HepG2 (cell line): ENCODE measurements around the gene PARP2. TPM values are rescaled to one million over a fixed set of nuclear protein-coding genes. Genes with fewer than 3 reads are reported as not detected.

Source experiments
- ATF1 ChIP-seq: IDR thresholded peaks from 2 replicates; pipeline ENCODE4 v1.6.1; 2016; ENCODE audit warnings: mild to moderate bottlenecking, control low read depth
- CCDC6 ChIP-seq: sonication (generic); formaldehyde crosslinking; IDR thresholded peaks from 2 replicates; pipeline ENCODE4 v1.8.1; 2022; ENCODE audit warnings: mild to moderate bottlenecking, missing genetic modification reagents, moderate library complexity
- DRAP1 ChIP-seq: IDR thresholded peaks from 2 replicates; pipeline ENCODE4 v1.6.1; 2016; ENCODE audit warnings: missing genetic modification reagents, missing compliant biosample characterization
- FIP1L1 ChIP-seq: fragments of 200-400 bp; formaldehyde crosslinking; IDR thresholded peaks from 2 replicates; pipeline ENCODE4 v1.6.1; 2018; ENCODE audit warnings: low read depth, mild to moderate bottlenecking, low read length, moderate library complexity, borderline replicate concordance; ENCODE audit not compliant: insufficient read depth
- FLYWCH1 ChIP-seq: sonication (generic); formaldehyde crosslinking; IDR thresholded peaks from 2 replicates; pipeline ENCODE4 v1.8.1; 2023; ENCODE audit warnings: mild to moderate bottlenecking, missing genetic modification reagents
- FOXP4 ChIP-seq: sonication (generic); formaldehyde crosslinking; IDR thresholded peaks from 2 replicates; pipeline ENCODE4 v1.4.0; 2020; ENCODE audit warnings: missing genetic modification reagents
- HCFC1 ChIP-seq: fragments of 150-350 bp; IDR thresholded peaks from 2 replicates; pipeline ENCODE4 v1.6.1; 2014; ENCODE audit warnings: low read depth, low read length
- HMG20A ChIP-seq: IDR thresholded peaks from 2 replicates; pipeline ENCODE4 v1.6.1; 2016; ENCODE audit warnings: borderline replicate concordance
- MTA1 ChIP-seq: sonication (generic); formaldehyde crosslinking; IDR thresholded peaks from 2 replicates; pipeline ENCODE4 v1.4.0; 2020; ENCODE audit warnings: missing genetic modification reagents, mild to moderate bottlenecking, borderline replicate concordance
- MXD3 ChIP-seq: IDR thresholded peaks from 2 replicates; pipeline ENCODE4 v1.6.1; 2016; ENCODE audit warnings: mild to moderate bottlenecking, missing biosample characterization, missing genetic modification reagents
- MXI1 ChIP-seq: IDR thresholded peaks from 3 replicates; pipeline ENCODE4 v1.6.1; 2012; ENCODE audit warnings: low read depth, low read length, inconsistent platforms, borderline replicate concordance
- NFATC3 ChIP-seq: sonication (generic); formaldehyde crosslinking; IDR thresholded peaks from 2 replicates; pipeline ENCODE4 v1.5.1; 2020; ENCODE audit warnings: mild to moderate bottlenecking, missing genetic modification reagents
- RFX3 ChIP-seq: IDR thresholded peaks from 2 replicates; pipeline ENCODE4 v1.6.1; 2016; ENCODE audit warnings: missing biosample characterization, missing genetic modification reagents
- SMAD1 ChIP-seq: sonication (generic); formaldehyde crosslinking; IDR thresholded peaks from 2 replicates; pipeline ENCODE4 v1.4.0; 2020; ENCODE audit warnings: missing genetic modification reagents, low read depth, mild to moderate bottlenecking, borderline replicate concordance
- TBL1XR1 ChIP-seq: fragments of 150-350 bp; IDR thresholded peaks from 2 replicates; pipeline ENCODE4 v1.6.1; 2014; ENCODE audit warnings: borderline replicate concordance, low read length; ENCODE audit not compliant: partially characterized antibody
- TEF ChIP-seq: sonication (generic); formaldehyde crosslinking; IDR thresholded peaks from 2 replicates; pipeline ENCODE4 v1.5.0; 2020; ENCODE audit warnings: missing genetic modification reagents
- TFE3 ChIP-seq: IDR thresholded peaks from 2 replicates; pipeline ENCODE4 v1.6.1; 2016
- ZBTB39 ChIP-seq: sonication (generic); formaldehyde crosslinking; IDR thresholded peaks from 2 replicates; pipeline ENCODE4 v1.5.0; 2020; ENCODE audit warnings: missing genetic modification reagents
- ZNF256 ChIP-seq: sonication (generic); formaldehyde crosslinking; conservative IDR thresholded peaks from 2 replicates; pipeline ENCODE4 v1.4.0; 2020; ENCODE audit warnings: missing genetic modification reagents
- ZNF512 ChIP-seq: sonication (generic); formaldehyde crosslinking; IDR thresholded peaks from 2 replicates; pipeline ENCODE4 v1.4.0; 2020; ENCODE audit warnings: mild to moderate bottlenecking, missing genetic modification reagents
- ZNF550 ChIP-seq: sonication (generic); formaldehyde crosslinking; IDR thresholded peaks from 2 replicates; pipeline ENCODE4 v1.4.0; 2020; ENCODE audit warnings: mild to moderate bottlenecking, missing genetic modification reagents, borderline replicate concordance
- ZNF570 ChIP-seq: sonication (generic); formaldehyde crosslinking; IDR thresholded peaks from 2 replicates; pipeline ENCODE4 v1.4.0; 2020; ENCODE audit warnings: mild to moderate bottlenecking, missing genetic modification reagents, borderline replicate concordance
- polyA plus RNA-seq, 8 experiments: library from polyadenylated mRNA; depleted of rRNA in 3 of 8; stranded (reverse) in 7 of 8; unstranded in 1 of 8; fragments of >200 nt; fragmentation: Illumina TruSeq in 4 of 8; extraction: Trizol in 4 of 8; gene quantifications; 2 replicates each; pipeline versions ENCODE4 v1.2.1 to v1.2.3, GENCODE V29; 2011 to 2016; ENCODE audit warnings: low read depth in 4 of 8, missing spikeins in 1 of 8, mixed read lengths in 1 of 8; ENCODE audit not compliant: insufficient read depth in 1 of 8
- total RNA-seq, 5 experiments: library from RNA; depleted of rRNA; stranded (reverse); fragments of >200 nt; fragmentation: Illumina TruSeq; extraction: Trizol; gene quantifications; 2 replicates each; pipeline ENCODE4 v1.2.3, GENCODE V29; 2016; ENCODE audit warnings: low read depth in 1 of 5

Gene PARP2
- total and polyA plus RNA-seq, 2 of the 13 experiments (the other 11 are each of a cell fraction or from before 2014, with no cell fraction given): 37.3 to 38.4 TPM

- TF ChIP-seq SMAD1 (CRISPR knock-in tag) (peak; percentile 80), ZNF256 (no peak), TBL1XR1 (no peak), DRAP1 (CRISPR knock-in tag) (0 out of 2 replicates have a peak, but pooled peaks have one; percentile 37), ZNF570 (no peak), ATF1 (CRISPR knock-in tag) (no peak), HCFC1 (no peak), RFX3 (CRISPR knock-in tag) (no peak), TEF (CRISPR knock-in tag) (no peak), FIP1L1 (no peak), FOXP4 (CRISPR knock-in tag) (no peak), MXD3 (CRISPR knock-in tag) (0 out of 2 replicates have a peak, but pooled peaks have one; percentile 31), ZNF512 (CRISPR knock-in tag) (no peak), FLYWCH1 (no peak), HMG20A (CRISPR knock-in tag) (no peak), TFE3 (CRISPR knock-in tag) (peak; percentile 79), NFATC3 (no peak), MXI1 (peak; percentile 54; the same call in 1 of the 3 replicates), MTA1 (CRISPR knock-in tag) (peak; percentile 93), ZBTB39 (CRISPR knock-in tag) (no peak), CCDC6 (CRISPR knock-in tag) (no peak), ZNF550 (CRISPR knock-in tag) (no peak)
Measured at GRCh38 chr14:20376071-20376588, 32.7 kb downstream of the PARP2 start (continued).
